WTC11 (cell line): ENCODE measurements around the gene SYNJ2. TPM values are rescaled to one million over a fixed set of nuclear protein-coding genes. Genes with fewer than 3 reads are reported as not detected.
A peak's percentile ranks its signal among the peaks of the same experiment; 100 is the strongest.

Experiments used
- ATAC-seq: fragments of 200-7000 bp; cut with Tn5 transposase; 2 replicates; pipeline ENCODE4 v1.10.0; 2021; ENCODE audit warnings: mild to moderate bottlenecking, moderate library complexity
- CTCF ChIA-PET: fragments of 300-600 bp; sonication (Branson Sonifier 250); formaldehyde crosslinking; loops from one replicate; lab custom pipeline; 2021; ENCODE audit warnings: antibody characterized with exemption; lab: Charles Lee
- POLR2A ChIA-PET: fragments of 350-600 bp; sonication (Branson Sonifier 250); formaldehyde crosslinking; loops from one replicate; lab custom pipeline; 2021; ENCODE audit warnings: antibody characterized with exemption; lab: Charles Lee
- DNase-seq: peaks from one replicate; pipeline ENCODE4 v3.0.0; 2021; ENCODE audit warnings: low spot score
- H3K27ac Mint-ChIP-seq: 2 replicates; pipeline ENCODE4 v1.8.0; 2021; ENCODE audit warnings: mixed read lengths
- H3K27me3 Mint-ChIP-seq: 2 replicates; pipeline ENCODE4 v1.8.0; 2021; ENCODE audit warnings: low read depth, mild to moderate bottlenecking, moderate library complexity, mixed read lengths
- H3K36me3 Mint-ChIP-seq: 2 replicates; pipeline ENCODE4 v1.8.0; 2021; ENCODE audit warnings: mixed read lengths
- H3K4me1 Mint-ChIP-seq: 2 replicates; pipeline ENCODE4 v1.8.0; 2022; ENCODE audit warnings: mixed read lengths
- H3K4me3 Mint-ChIP-seq: 2 replicates; pipeline ENCODE4 v1.8.0; 2021; ENCODE audit warnings: mild to moderate bottlenecking, moderate library complexity, mixed read lengths
- H3K9me3 Mint-ChIP-seq: 2 replicates; pipeline ENCODE4 v1.8.0; 2021; ENCODE audit warnings: mixed read lengths
- ARID4B ChIP-seq: sonication (generic); formaldehyde crosslinking; IDR thresholded peaks from 2 replicates; pipeline ENCODE4 v1.8.0; 2023; ENCODE audit warnings: missing genetic modification reagents, mild to moderate bottlenecking, borderline replicate concordance
- ATF1 ChIP-seq: sonication (generic); formaldehyde crosslinking; IDR thresholded peaks from 2 replicates; pipeline ENCODE4 v1.8.1; 2023; ENCODE audit warnings: mild to moderate bottlenecking, moderate library complexity, missing genetic modification reagents
- ATF3 ChIP-seq: sonication (generic); formaldehyde crosslinking; conservative IDR thresholded peaks from 2 replicates; pipeline ENCODE4 v1.8.1; 2022; ENCODE audit warnings: mild to moderate bottlenecking, missing genetic modification reagents
- ETV6 ChIP-seq: sonication (generic); formaldehyde crosslinking; IDR thresholded peaks from 2 replicates; pipeline ENCODE4 v1.8.1; 2022; ENCODE audit warnings: mild to moderate bottlenecking, missing genetic modification reagents
- FOXK1 ChIP-seq: sonication (generic); formaldehyde crosslinking; IDR thresholded peaks from 2 replicates; pipeline ENCODE4 v1.8.0; 2022; ENCODE audit warnings: mild to moderate bottlenecking, moderate library complexity, missing genetic modification reagents
- FOXP1 ChIP-seq: sonication (generic); formaldehyde crosslinking; IDR thresholded peaks from 2 replicates; pipeline ENCODE4 v1.8.0; 2022; ENCODE audit warnings: missing genetic modification reagents, mild to moderate bottlenecking, moderate library complexity, borderline replicate concordance
- GTF2I ChIP-seq: fragments of 250-450 bp; sonication (Bioruptor Pico); conservative IDR thresholded peaks from 2 replicates; pipeline ENCODE4 v1.4.0; 2021; ENCODE audit warnings: mild to moderate bottlenecking
- NFATC4 ChIP-seq: fragments of 250-450 bp; sonication (Bioruptor Pico); IDR thresholded peaks from 2 replicates; pipeline ENCODE4 v1.9.0; 2021; ENCODE audit warnings: mild to moderate bottlenecking
- NR3C1 ChIP-seq: sonication (generic); formaldehyde crosslinking; conservative IDR thresholded peaks from 2 replicates; pipeline ENCODE4 v1.8.1; 2023; ENCODE audit warnings: low read depth, mild to moderate bottlenecking, missing genetic modification reagents
- OVOL2 ChIP-seq: fragments of 250-450 bp; sonication (Bioruptor Pico); IDR thresholded peaks from 2 replicates; pipeline ENCODE4 v1.9.0; 2021; ENCODE audit warnings: mild to moderate bottlenecking, borderline replicate concordance
- PRDM15 ChIP-seq: sonication (generic); formaldehyde crosslinking; IDR thresholded peaks from 2 replicates; pipeline ENCODE4 v1.8.0; 2022; ENCODE audit warnings: missing genetic modification reagents
- ZNF121 ChIP-seq: sonication (generic); formaldehyde crosslinking; IDR thresholded peaks from 2 replicates; pipeline ENCODE4 v1.8.0; 2023; ENCODE audit warnings: missing genetic modification reagents
- ZNF263 ChIP-seq: sonication (generic); formaldehyde crosslinking; IDR thresholded peaks from 2 replicates; pipeline ENCODE4 v1.8.1; 2022; ENCODE audit warnings: low read depth, mild to moderate bottlenecking, moderate library complexity, missing genetic modification reagents
- ZNF396 ChIP-seq: fragments of 250-450 bp; sonication (Bioruptor Pico); IDR thresholded peaks from 2 replicates; pipeline ENCODE4 v1.8.0; 2021; ENCODE audit warnings: mild to moderate bottlenecking, moderate library complexity, borderline replicate concordance
- ZNF423 ChIP-seq: fragments of 250-450 bp; sonication (Bioruptor Pico); IDR thresholded peaks from 2 replicates; pipeline ENCODE4 v2.1.2; 2022; ENCODE audit warnings: mild to moderate bottlenecking, moderate library complexity
- ZNF425 ChIP-seq: fragments of 250-450 bp; sonication (Bioruptor Pico); conservative IDR thresholded peaks from 2 replicates; pipeline ENCODE4 v1.9.0; 2021; ENCODE audit warnings: mild to moderate bottlenecking
- total RNA-seq: library from RNA; stranded (reverse); gene quantifications from 3 replicates; pipeline ENCODE4 v1.2.3, GENCODE V29; 2021

SYNJ2 gene
- total RNA-seq, 1 experiment from 2014 or later, result 15.3 TPM

- no peak for TF ChIP-seq ARID4B (CRISPR knock-in tag)
- TF ChIP-seq GTF2I (CRISPR knock-in tag), result no peak
- no peak for TF ChIP-seq ZNF423 (CRISPR knock-in tag)
- no peak for TF ChIP-seq ZNF396
- no peak for TF ChIP-seq FOXK1 (CRISPR knock-in tag)
- TF ChIP-seq ZNF121 (CRISPR knock-in tag), result no peak
- TF ChIP-seq ETV6, result no peak
- TF ChIP-seq ATF3 (CRISPR knock-in tag), result no peak
- TF ChIP-seq FOXP1 (CRISPR knock-in tag), result no peak
- no peak for TF ChIP-seq ATF1 (CRISPR knock-in tag)
- TF ChIP-seq, all 79 proteins: peak for 0
Observed at GRCh38 chr6:158069800-158070195, 88.1 kb downstream of the SYNJ2 start (continued).

GRCh38 chr6:158070513-158070912, 88.8 kb downstream of the SYNJ2 start:
- peaks cover 12% of the 10 kb centered on the region for H3K4me1 Mint-ChIP-seq
- ChIA-PET POLR2A (no interaction called here), CTCF (interaction anchor here (1.0 to 1.6 kb wide), 3 partner anchors 17 to 75 kb away, joined by 3 to 7 read pairs (median 3); no protein-coding TSS in a partner anchor)
- 0 out of 2 replicates have a peak overlapping the region, but pooled peaks have one; percentile 57 for H3K27ac Mint-ChIP-seq
- no peak overlapping the region for H3K4me3 Mint-ChIP-seq
- no peak for TF ChIP-seq ZNF423 (CRISPR knock-in tag)
- TF ChIP-seq FOXK1 (CRISPR knock-in tag), result no peak
- TF ChIP-seq ZNF263, result no peak
- TF ChIP-seq NFATC4 (CRISPR knock-in tag), result no peak
- no peak for TF ChIP-seq NR3C1 (CRISPR knock-in tag)
- no peak for TF ChIP-seq OVOL2
- no peak for TF ChIP-seq ZNF425
- no peaks in the 10 kb centered on the region for H3K27me3 Mint-ChIP-seq
- H3K36me3 Mint-ChIP-seq, result peaks cover 6% of the 10 kb centered on the region; the same call in 1 of the 2 replicates
- no peaks in the 10 kb centered on the region for H3K9me3 Mint-ChIP-seq
- ATAC-seq, result no peak
- no peak for DNase-seq

- POLR2A ChIA-PET, result no interaction called here
- Mint-ChIP-seq H3K4me1 (peaks cover 12% of the 10 kb centered on the region), H3K27me3 (no peaks in the 10 kb centered on the region), H3K27ac (no peak overlapping the region), H3K9me3 (no peaks in the 10 kb centered on the region), H3K36me3 (peaks cover 10% of the 10 kb centered on the region), H3K4me3 (no peak overlapping the region)
- ATAC-seq (peak; percentile 49), DNase-seq (no peak)
- TF ChIP-seq ZNF263 (no peak), PRDM15 (CRISPR knock-in tag) (no peak), ARID4B (CRISPR knock-in tag) (no peak)
- CTCF ChIA-PET, result interaction anchor here (0.6 to 2.1 kb wide), 22 partner anchors 10 to 757 kb away, joined by 3 to 13 read pairs (median 4); no protein-coding TSS in a partner anchor
Observed at GRCh38 chr6:158071121-158072082, 89.7 kb downstream of the SYNJ2 start.
